CD4-positive, alpha-beta T cell treated with Interleukin-15 for 4 hours (primary cell): ENCODE measurements around the gene MB.

ENCODE experiments used
- DNase-seq: peaks from one replicate; pipeline ENCODE4 v3.0.0-alpha.2; 2020; ENCODE audit warnings: low spot score

MB gene

GRCh38 chr22:35572556-35572955, 44.6 kb downstream of the MB start:
- DNase-seq, result no peak

- DNase-seq, result no peak
These were observed 46.4 kb downstream of the MB start for GRCh38 chr22:35570686-35571194.

- DNase-seq, result no peak
These were observed 47.2 kb downstream of the MB start for GRCh38 chr22:35569916-35570315.

- DNase-seq, result no peak
These were observed 48.1 kb downstream of the MB start for GRCh38 chr22:35568751-35569739.

GRCh38 chr22:35567351-35568141, 49.6 kb downstream of the MB start:
- DNase-seq, result no peak

- no peak for DNase-seq
These were observed 51.9 kb downstream of the MB start for GRCh38 chr22:35564975-35565867.

GRCh38 chr22:35563211-35563610, 53.9 kb downstream of the MB start:
- DNase-seq, result no peak

- no peak for DNase-seq
These were observed 55.2 kb downstream of the MB start for GRCh38 chr22:35561796-35562526.

- DNase-seq, result no peak
These were observed 56.3 kb downstream of the MB start for GRCh38 chr22:35560824-35561223.

- DNase-seq, result no peak
These were observed 56.8 kb downstream of the MB start for GRCh38 chr22:35560366-35560765.

GRCh38 chr22:35559354-35560005, 57.6 kb downstream of the MB start:
- no peak for DNase-seq

GRCh38 chr22:35558719-35559118, 58.4 kb downstream of the MB start:
- no peak for DNase-seq

- DNase-seq, result no peak
These were observed 59.1 kb downstream of the MB start for GRCh38 chr22:35558031-35558430.
